GM12872 (cell line): ENCODE measurements around the gene ALPP.

Source experiments
- TF ChIP-seq, protein P1 (sequence below): IDR thresholded peaks from 3 replicates; pipeline ENCODE4 v1.5.1; 2011; ENCODE audit warnings: low read depth, mild to moderate bottlenecking, low read length, moderate library complexity; ENCODE audit not compliant: insufficient read depth

The ALPP gene

DNA sequence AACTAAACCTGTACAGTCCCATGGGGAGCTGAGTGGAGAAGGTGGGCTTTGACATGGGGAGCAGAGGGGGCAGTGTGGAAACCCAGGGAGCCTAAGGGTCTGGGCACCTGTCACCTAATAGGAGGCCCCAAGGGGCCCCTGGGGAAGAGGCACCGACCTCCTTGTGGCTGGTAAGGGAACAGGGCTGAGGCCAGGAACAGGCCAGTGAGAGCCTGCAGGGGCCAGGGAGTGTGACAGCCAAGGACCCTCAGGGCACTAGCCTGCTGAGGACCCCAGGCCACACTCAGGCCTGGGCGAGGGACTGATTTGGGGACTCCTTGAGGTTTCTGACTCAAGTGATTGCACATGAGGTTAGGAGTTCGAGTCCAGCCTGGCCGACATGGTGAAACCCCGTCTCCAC is 24.5 kb upstream of the ALPP start:
- TF ChIP-seq, protein P1, sequence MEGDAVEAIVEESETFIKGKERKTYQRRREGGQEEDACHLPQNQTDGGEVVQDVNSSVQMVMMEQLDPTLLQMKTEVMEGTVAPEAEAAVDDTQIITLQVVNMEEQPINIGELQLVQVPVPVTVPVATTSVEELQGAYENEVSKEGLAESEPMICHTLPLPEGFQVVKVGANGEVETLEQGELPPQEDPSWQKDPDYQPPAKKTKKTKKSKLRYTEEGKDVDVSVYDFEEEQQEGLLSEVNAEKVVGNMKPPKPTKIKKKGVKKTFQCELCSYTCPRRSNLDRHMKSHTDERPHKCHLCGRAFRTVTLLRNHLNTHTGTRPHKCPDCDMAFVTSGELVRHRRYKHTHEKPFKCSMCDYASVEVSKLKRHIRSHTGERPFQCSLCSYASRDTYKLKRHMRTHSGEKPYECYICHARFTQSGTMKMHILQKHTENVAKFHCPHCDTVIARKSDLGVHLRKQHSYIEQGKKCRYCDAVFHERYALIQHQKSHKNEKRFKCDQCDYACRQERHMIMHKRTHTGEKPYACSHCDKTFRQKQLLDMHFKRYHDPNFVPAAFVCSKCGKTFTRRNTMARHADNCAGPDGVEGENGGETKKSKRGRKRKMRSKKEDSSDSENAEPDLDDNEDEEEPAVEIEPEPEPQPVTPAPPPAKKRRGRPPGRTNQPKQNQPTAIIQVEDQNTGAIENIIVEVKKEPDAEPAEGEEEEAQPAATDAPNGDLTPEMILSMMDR = no peak

DNA sequence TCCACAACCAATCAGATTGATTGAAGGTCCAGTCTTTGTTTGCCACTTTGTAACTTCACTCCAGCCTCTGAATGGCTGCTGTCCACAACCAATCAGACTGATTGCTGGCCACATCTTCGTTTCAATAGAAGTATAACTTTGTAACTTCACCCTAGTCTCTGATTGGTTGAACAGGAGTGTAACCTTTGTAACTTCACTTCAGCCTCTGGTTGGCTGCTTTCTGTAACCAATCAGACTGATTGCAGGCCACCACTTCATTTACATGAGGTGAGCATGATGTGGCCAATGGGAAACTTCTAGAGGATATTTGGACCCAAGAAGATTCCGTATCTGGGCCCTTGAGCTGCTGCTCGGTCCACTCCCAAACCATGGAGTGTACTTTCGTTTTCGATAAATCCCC is 16.9 kb upstream of the ALPP start:
- TF ChIP-seq, protein P1 = no peak

DNA sequence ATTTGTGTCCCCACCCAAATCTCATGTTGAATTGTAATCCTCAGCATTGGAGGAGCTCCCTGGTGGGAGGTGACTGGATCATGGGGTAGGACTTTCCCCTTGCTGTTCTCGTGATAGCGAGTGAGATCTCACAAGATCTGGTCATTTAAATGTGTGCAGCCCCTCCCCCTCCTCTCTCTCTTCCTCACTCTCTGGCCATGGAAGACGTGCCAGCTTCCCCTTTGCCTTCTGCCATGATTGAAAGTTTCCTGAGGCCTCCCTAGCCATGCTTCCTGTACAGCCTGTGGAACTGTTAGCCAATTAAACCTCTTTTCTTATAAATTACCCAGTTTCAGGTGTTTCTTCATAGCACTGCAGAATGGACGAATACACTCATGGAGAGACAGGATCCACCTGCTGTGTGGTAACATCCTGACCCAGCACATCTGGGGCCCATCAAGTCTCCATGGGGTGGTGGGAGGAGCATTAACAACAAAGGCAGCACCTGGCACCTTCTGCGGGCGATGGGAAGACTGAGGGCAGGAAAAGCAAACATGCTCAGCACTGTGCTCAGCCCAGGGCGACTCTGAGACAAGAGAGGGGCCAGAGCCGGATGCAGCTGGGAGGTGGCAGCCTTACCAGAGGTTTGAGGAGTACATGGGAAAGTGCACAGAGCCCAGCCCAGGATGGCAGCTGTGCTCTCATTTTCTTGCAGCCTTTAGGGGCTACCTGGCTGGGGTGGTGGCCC is 16.2 kb upstream of the ALPP start:
- TF ChIP-seq, protein P1 = no peak

DNA sequence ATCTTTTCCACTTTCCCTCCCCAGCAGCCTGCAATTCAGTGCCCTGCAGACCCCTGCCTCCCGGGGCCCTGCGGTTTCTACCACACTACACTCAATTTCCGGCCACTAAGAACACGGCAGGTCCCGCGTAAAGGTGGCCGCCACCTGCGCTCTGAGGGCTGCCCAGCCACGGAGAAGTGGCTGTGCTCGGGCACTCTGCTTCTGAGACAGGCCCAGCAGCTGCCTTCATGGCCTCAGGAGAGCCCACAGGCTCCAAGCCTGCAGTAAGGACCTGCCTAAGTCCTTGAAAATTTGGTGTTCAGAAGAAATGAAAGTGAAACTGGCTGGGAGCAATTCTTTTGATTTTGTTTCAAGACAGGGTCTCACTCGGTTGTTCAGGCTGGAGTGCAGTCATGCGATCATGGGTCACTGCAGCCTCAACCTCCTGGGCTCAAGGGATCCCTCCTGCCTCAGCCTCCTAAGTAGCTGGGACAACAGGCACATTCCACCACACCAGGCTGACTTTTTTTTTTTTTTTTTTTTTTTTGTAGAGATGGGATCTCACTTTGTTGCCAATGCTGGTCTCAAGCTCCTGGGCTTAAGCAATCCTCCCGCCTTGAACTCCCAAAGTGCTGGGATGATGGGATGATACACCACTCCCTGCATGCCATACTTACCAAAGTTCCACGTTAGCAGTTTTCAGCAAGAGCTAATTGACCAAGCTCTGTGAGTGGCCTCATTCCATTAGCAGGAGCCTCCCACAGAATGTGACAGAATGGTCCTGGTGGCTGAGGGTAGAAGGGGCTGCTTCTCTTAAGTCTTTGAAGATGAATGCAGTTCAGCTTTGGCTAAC is 14.6 kb upstream of the ALPP start:
- TF ChIP-seq, protein P1 = no peak

DNA sequence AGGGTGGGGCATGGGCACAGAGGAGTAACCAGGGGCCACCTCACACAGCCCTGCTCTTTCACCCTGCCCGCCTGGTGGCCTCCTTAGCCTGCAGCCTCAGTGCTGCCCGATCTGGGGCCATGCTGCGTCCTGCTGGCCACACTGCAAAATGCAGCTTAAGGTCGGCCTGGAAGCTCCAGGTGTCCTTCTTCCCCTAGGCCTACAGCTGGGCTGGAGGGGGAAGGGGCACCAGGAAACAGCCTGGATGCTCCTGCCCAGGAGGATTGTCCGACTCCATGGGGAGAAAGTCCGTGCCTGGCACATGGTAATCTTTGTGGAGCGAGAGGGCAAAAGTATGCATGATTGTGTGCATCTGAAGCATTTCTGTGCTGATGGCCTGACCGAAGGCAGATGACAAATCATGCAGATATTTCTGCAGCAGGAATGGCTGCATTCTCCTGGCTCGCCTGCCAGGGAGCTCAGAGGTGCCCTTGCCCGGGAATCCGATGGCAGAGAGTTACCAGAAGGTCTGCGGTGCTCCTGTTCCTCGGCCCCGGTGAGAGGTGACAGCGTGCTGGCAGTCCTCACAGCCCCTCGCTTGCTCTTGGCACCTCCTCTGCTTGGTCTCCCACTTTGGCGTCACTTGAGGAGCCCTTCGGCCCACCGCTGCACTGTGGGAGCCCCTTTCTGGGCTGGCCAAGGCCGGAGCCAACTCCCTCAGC is 12.8 kb upstream of the ALPP start:
- TF ChIP-seq, protein P1 = peak; percentile 47

DNA sequence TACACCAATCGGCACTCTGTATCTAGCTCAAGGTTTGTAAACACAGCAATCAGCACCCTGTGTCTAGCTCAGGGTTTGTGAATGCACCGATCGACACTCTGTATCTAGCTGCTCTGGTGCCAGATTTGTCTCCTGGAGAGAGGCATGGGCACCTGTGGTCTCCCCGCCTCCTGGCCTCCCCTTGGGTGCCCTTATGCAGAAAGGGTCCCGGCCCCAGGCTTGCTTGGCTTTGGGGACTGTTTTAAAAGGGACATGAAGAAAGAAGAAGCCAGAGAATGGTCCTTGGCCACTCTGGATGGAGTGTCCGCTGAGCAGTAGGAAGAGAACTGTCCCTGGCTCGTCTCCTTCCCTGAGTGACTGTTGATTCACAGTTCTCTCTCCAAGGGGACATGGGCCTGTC is 11.5 kb upstream of the ALPP start:
- TF ChIP-seq, protein P1 = no peak

DNA sequence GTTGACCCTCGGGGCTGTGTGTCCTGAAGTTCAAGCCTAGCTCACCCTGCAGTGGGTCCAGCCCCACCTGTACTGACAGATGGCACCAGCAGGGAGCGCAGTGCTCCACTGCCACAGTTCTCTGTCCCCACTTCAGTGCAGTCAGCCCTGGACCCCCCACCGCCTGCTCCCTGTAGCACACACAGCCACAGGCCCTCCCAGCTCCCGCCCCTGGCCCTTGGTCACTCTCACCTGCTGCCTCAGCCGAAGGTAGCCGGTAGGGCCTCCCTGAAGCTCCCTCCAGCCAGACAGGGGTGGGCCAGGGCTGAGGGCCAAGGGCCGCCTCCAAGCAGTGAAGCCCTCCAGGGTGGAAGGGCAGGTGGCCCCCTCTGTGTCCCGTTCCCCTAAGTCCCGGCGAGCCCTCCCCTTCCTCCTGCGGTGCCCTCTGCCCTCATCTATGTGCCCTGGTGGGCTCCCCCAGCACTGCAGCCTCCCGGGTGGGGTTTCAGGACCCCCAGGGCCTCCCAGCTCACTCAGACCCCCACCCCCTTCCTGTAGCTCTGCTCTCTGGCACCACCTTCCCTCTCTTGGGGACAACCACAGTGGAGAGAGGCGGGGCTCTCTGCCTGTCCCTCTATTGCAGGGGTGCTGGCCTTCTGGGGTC is 10.8 kb upstream of the ALPP start:
- TF ChIP-seq, protein P1 = peak; percentile 43; the same call in 1 of the 3 replicates
